ENCODE data around the gene ATAD1. TPM values are rescaled to one million over a fixed set of nuclear protein-coding genes. Genes with fewer than 3 reads are reported as not detected.
"Not testable (repeated sequence)": the region's sequence is repeated elsewhere in the genome, so short reads cannot be mapped to it uniquely, and the experiment has no call there.

Gene ATAD1
- total RNA-seq, 2 donors from 2014 or later = 50.5 to 51.0 TPM

DNA sequence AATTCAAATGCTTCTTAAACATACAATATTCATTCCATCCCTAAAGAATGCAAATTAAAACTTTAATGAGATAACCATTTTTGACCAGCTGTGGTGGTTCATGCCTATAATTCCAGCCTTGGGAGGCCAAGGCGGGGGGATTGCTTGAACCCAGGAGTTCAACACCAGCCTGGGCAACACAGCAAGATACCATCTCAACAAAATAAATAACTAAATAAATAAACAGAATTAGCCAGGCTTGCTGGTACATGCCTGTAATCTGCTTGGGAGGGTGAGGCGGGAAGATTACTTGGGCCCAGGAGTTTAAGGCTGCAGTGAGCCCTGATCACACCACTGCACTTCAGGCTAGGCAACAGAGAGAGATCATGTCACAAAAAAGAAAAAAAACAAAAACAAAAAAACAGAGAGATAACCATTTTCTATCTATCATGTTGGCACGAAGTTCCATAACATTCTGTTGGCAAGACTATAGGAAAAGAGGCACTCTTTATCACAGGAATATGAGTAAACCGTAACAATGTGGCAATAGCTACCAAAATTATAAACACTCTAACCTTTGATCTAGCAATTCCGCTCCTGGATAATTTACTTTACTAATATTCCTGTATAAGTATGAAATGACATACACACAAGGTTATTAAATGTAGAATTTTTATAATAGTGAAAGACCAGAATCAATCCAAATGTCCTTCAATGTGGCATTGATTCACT is 52.2 kb downstream of the ATAD1 start:
- DNase-seq = no peak

GRCh38 chr10:87764072-87764934 is 53.7 kb downstream of the ATAD1 start:
- intact Hi-C loops (cut with DNase I, micrococcal nuclease) = no loop called here
- DNase-seq (no peak), ATAC-seq (no peak)

More for the DNA sequence above, 52.2 kb downstream of the ATAD1 start:
- intact Hi-C loops (cut with DNase I, micrococcal nuclease) = no loop called here
- no peak for ATAC-seq

DNA sequence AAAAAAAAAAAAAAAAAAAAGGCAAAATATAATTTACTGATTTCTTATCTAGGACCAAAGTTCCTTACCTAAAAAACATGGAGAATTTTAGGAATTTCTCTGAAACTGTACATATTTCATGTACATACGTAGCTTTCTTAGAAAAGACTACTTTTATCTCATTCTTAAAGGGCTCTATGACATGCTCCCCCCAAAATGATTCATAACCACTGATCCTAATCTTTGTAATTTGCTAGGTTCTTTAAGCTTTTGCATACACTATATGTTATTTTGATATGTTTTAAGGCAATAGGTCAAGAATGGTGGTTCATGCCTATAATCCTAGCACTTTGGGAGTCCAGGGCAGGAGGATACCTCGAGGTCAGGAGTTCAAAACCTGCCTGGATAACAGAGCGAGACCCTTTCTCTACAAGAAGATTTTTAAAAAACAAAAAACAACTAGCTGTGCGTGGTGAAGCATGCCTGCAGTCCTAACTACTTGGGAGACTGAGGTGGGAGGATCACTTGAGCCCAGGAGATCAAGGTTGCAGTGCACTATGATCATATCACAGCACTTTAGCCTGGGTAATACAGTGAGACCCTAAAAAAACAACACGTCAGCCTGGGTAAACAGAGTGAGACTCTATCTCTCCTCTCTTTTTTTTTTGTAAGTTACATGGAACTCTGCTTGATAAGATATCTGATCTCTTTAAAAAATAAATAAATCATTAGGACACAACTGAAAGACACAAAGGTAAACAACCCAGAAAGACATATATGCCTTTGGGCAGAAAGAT is 54.8 kb downstream of the ATAD1 start:
- no peak for ATAC-seq
- DNase-seq = no peak
- intact Hi-C loops (cut with DNase I, micrococcal nuclease) = no loop called here

- no peak for DNase-seq
- peak; percentile 60 for ATAC-seq
- intact Hi-C loops (cut with DNase I, micrococcal nuclease) = no loop called here
Measured at GRCh38 chr10:87761892-87762291, 56.1 kb downstream of the ATAD1 start.

DNA sequence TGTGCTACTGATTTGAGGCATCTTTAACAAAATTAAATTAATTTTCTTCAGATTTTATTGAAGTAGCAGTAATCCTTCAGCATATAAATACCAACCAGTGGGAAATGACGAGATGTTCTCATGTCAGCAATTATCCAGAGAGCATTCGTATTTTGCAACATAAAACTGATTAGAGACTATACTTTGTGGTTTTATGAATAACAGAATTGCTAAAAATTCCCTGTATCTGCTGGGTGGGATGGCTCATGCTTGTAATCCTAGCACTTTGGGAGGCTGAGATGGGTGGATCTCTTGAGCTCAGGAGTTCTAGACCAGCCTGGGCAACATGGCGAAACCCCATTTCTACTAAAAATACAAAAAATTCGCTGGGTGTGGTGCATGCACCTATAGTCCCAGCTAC is 56.9 kb downstream of the ATAD1 start:
- ATAC-seq = no peak
- intact Hi-C loops (cut with DNase I, micrococcal nuclease) = no loop called here
- DNase-seq = no peak

GRCh38 chr10:87760195-87760905 is 57.7 kb downstream of the ATAD1 start:
- DNase-seq (no peak), ATAC-seq (no peak)
- intact Hi-C loops (cut with DNase I, micrococcal nuclease) = no loop called here

GRCh38 chr10:87759551-87759950 is 58.5 kb downstream of the ATAD1 start:
- no peak for ATAC-seq
- intact Hi-C loops (cut with DNase I, micrococcal nuclease) = no loop called here

DNA sequence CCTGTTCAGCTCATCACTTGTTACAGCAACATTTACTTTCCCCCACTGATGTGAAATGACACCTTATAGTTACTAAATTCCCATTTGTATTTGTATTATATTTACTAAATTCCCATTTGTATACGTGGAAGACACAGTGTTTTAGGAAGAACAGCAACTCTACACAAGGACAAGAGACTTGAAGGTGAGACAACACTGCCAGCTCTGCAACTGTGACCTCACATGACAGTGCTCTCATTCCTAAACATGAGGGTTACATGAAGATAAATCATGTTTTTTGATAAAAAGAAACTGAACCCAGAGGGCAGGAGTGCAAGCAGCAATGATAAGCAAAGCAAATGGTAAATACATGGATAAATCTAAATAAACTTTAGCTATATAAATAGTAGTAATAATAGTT is 60.3 kb downstream of the ATAD1 start:
- intact Hi-C loops (cut with DNase I, micrococcal nuclease) = no loop called here
- DNase-seq = no peak
- no peak for ATAC-seq

More at GRCh38 chr10:87759551-87759950, 58.5 kb downstream of the ATAD1 start:
- no peak for DNase-seq

GRCh38 chr10:87753995-87754866 is 63.8 kb downstream of the ATAD1 start:
- peak; percentile 26 for ATAC-seq
- no peak for DNase-seq
- intact Hi-C loops (cut with DNase I, micrococcal nuclease) = no loop called here

DNA sequence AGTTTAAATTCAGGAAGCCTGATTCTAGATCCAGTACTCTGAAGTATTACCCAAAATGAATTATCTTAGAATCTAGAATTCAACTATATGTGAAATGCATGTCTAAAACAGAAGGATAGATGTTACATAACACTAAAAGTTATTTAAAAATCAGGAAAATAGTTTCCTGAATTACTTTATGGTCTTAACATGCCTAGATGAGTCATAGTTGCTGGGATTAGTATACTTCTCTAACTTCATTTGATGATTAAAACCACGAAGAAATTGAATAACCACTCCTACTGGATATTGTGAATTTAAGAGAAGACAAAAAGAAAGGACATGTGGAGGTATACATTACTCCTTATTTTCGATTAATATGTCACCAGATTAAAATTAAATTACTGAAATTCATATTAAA is 65.5 kb downstream of the ATAD1 start:
- ATAC-seq = peak; percentile 45
- DNase-seq = no peak
- intact Hi-C loops (cut with DNase I, micrococcal nuclease) = no loop called here

DNA sequence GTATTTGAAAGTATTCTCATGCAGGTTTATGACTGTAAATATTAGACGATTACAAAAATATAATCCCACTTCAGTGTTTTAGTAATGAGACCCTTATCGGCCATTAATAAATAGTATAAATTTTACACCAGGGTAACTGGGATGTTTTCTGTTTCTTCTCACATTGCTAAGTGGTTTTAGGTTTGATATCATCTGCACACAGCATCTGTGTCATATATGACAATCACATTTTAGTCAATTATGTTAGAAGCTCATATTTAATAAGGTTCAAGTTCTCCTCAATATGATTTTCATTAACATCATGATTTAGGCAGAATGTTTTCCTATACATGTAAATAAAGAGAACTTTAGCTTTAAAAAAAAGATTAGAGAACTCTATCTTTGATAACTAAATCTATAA is 66.8 kb downstream of the ATAD1 start:
- DNase-seq (no peak), ATAC-seq (no peak)
- intact Hi-C loops (cut with DNase I, micrococcal nuclease) = no loop called here

GRCh38 chr10:87750817-87751216 is 67.2 kb downstream of the ATAD1 start:
- intact Hi-C loops (cut with DNase I, micrococcal nuclease) = no loop called here
- DNase-seq = no peak
- peak; percentile 22 for ATAC-seq

DNA sequence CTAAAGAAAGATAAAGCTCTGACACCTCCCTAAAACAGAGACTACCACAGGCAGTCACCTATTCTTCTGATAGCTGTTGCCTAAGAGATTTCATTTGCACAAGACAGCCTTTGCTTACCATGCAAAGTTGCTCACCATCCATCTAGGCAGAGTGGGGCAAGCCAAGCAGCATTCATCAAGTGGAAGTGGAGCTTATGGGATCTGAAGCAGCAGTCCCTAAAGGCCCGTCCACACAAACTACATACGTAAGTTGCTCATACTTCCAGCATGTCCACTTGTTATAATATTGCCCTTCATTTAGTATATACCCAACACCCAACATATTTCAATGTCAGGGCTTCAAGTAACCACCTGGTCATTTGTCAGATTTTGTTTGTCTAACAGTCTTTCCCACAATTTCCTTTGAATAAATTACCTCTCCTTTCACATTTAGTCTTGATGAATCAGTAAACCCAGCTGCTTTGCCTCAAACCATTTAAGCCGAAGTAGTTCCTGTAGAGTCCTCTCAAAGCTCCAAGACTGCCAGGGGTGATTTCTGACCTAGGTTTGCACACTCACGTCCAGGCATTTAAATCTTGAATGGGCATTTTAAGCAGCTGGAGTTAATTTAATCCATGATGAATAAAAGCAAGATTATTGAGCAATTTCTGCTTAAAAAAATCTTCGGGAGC is 67.9 kb downstream of the ATAD1 start:
- intact Hi-C loops (cut with DNase I, micrococcal nuclease) = no loop called here
- DNase-seq (no peak), ATAC-seq (peak; percentile 12)

DNA sequence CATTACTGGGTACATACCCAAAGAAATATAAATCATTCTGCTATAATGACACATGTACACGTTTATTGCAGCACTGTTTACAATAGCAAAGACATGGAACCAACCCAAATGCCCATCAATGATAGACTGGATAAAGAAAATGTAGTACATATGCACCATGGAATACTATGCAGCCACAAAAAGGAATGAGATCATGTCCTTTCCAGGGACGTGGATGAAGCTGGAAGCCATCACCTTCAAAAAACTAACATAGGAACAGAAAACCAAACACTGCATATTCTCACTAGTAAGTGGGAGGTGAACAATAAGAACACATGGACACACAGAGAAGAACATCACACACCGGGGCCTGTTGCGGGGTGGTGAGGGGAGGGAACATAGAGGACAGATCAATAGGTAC is 69.8 kb downstream of the ATAD1 start:
- DNase-seq; ATAC-seq; intact Hi-C loops (cut with DNase I, micrococcal nuclease): not testable (repeated sequence)

DNA sequence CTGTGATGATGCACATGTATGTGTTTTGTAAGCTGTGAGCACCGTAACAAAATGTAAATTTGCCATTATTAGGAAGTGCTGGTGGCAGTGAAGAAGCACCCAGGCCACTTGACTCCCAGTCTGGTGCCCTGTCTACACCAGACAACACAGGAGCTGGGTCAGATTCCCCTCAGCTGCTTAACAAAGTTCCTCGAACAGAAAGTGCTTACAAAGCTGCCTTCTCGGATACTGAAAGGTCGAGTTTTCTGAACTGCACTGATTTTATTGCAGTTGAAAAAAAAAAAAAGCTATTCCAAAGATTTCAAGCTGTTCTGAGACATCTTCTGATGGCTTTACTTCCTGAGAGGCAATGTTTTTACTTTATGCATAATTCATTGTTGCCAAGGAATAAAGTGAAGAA is 71.1 kb downstream of the ATAD1 start:
- intact Hi-C loops (cut with DNase I, micrococcal nuclease) = no loop called here
- ATAC-seq (no peak), DNase-seq (no peak)

DNA sequence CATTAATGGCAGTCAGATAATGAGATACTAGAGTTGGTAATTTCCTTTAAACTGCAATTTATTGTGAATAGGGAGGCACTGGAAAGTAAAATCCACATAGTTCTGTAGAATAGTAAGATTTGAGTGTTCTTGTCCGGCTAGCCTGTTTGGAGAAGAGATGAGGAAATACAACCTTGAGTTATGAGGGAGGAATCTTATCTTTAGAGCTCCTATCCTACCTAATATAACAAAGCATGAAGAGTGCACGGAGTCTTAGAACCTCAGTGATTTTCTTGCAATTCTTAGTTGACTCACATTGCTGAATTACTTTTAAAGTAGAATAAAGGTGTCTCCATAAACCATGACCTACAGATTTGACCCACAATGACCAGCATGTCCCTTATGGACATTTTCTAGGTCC is 73.4 kb downstream of the ATAD1 start:
- ATAC-seq (no peak), DNase-seq (no peak)
- intact Hi-C loops (cut with DNase I, micrococcal nuclease) = no loop called here

- intact Hi-C loops (cut with DNase I, micrococcal nuclease); ATAC-seq; DNase-seq: not testable (repeated sequence)
Measured at GRCh38 chr10:87742992-87743610, 74.9 kb downstream of the ATAD1 start.

Data from left colon (tissue), 2 donors.